T-helper 17 cell (primary cell): ENCODE data around the gene PPIL3. TPM values are rescaled to one million over a fixed set of nuclear protein-coding genes. Genes with fewer than 3 reads are reported as not detected.

ENCODE experiments used
- ATAC-seq: fragments of 150-1000 bp; cut with Tn5 transposase; 2 replicates; pipeline ENCODE4 v1.10.0; 2021; ENCODE audit warnings: mild to moderate bottlenecking, moderate library complexity
- DNase-seq, 3 donors: peaks; one replicate each; pipeline versions ENCODE4 v3.0.0 to v3.0.0-alpha.2; 2020 to 2021
- H3K9me3 ChIP-seq: one replicate; pipeline ENCODE4 v1.7.0; 2013; ENCODE audit warnings: low read length, mild to moderate bottlenecking; ENCODE audit not compliant: control insufficient read depth, poor library complexity, severe bottlenecking
- H3K27ac Mint-ChIP-seq: one replicate; pipeline ENCODE4 v1.8.0; 2022; ENCODE audit warnings: mild to moderate bottlenecking, moderate library complexity, mixed read lengths
- H3K27me3 Mint-ChIP-seq: one replicate; pipeline ENCODE4 v1.8.0; 2022; ENCODE audit warnings: mixed read lengths
- H3K36me3 Mint-ChIP-seq: one replicate; pipeline ENCODE4 v1.8.0; 2022; ENCODE audit warnings: low read depth, mixed read lengths
- H3K4me1 Mint-ChIP-seq: one replicate; pipeline ENCODE4 v1.8.0; 2022; ENCODE audit warnings: mild to moderate bottlenecking, mixed read lengths
- H3K4me3 Mint-ChIP-seq: one replicate; pipeline ENCODE4 v1.8.0; 2022; ENCODE audit warnings: mild to moderate bottlenecking, moderate library complexity, mixed read lengths
- total RNA-seq, 4 donors: library from RNA in 2 of 4; stranded (reverse) in 2 of 4; gene quantifications; one replicate each; pipeline ENCODE4 v1.2.3 and lab custom pipeline; 2022 to 2026

PPIL3 gene
- total RNA-seq, 2 donors from 2014 or later = 22.1 to 25.7 TPM

GRCh38 chr2:200877443-200877842 lies 11.4 kb downstream of the PPIL3 start:
- H3K4me3 Mint-ChIP-seq = no peak overlapping the region
- no peaks in the 10 kb centered on the region for H3K27me3 Mint-ChIP-seq
- H3K4me1 Mint-ChIP-seq = no peaks in the 10 kb centered on the region
- ATAC-seq (no peak), DNase-seq (no peak)
- peaks cover 2% of the 10 kb centered on the region for H3K36me3 Mint-ChIP-seq
- H3K9me3 ChIP-seq = no peaks in the 10 kb centered on the region
- no peak overlapping the region for H3K27ac Mint-ChIP-seq

DNA sequence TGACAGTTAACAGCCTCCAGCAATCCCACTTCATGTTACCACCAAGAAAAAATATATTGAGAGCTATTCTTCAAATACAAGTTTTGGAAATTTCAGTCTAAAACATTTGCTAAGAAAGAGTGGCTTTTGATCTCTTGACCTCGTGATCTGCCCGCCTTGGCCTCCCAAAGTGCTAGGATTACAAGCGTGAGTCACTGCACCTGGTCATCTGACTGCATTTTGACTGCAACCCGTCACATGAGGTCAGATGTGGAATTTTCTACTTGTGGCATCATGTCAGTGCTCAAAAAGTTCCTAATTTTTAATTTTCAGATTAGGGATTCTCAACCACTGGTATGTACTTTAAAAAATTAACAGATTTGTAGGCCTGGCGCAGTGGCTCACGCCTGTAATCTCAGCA lies 15.3 kb downstream of the PPIL3 start:
- H3K9me3 ChIP-seq = no peaks in the 10 kb centered on the region
- H3K36me3 Mint-ChIP-seq = peaks cover 2% of the 10 kb centered on the region
- H3K27me3 Mint-ChIP-seq = no peaks in the 10 kb centered on the region
- DNase-seq = no peak
- H3K27ac Mint-ChIP-seq = no peak overlapping the region
- ATAC-seq = no peak
- H3K4me3 Mint-ChIP-seq = no peak overlapping the region
- peaks cover 6% of the 10 kb centered on the region for H3K4me1 Mint-ChIP-seq

DNA sequence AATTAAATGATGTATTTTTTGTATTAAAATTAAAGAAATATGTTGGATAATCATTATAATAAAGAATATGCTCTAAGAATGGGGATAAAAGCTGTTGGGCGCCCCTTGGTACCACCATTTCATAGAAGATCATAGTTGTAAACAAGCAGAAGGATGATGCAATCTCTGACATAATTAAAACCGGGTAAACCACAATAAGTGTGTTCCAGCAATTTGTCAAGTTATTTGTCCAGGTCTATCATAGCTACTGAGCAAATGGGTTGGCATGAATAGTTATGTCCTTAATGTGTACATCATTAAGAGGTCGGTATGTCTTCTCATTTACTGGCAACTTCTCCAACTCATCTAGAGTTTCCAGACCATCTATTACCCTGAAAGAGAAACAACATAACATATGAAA lies 17.7 kb downstream of the PPIL3 start:
- Mint-ChIP-seq H3K27ac (no peak overlapping the region), H3K4me3 (no peak overlapping the region), H3K27me3 (no peaks in the 10 kb centered on the region), H3K36me3 (peaks cover 2% of the 10 kb centered on the region), H3K4me1 (peaks cover 6% of the 10 kb centered on the region)
- H3K9me3 ChIP-seq = no peaks in the 10 kb centered on the region
- no peak for ATAC-seq
- DNase-seq = no peak

DNA sequence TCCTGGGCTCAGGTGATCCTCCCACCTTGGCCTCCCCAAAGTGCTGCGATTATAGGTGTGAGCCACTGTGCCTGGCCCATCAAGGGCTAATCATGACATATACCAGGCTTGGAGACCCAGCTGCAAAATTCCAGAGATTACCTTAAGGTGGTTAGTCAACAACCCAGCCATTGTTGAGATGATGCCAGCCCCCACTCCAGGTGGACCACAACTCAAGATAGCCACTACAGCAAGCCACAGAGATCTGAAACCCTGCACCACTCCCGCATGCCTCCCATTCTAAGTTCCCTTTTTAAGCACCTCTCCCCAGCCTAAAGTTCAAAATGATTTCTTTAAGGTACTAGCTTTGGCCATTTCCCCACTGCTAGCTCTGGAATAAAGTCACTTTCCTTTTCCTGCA lies 19.9 kb downstream of the PPIL3 start:
- peak overlapping the region; percentile 85 for H3K27ac Mint-ChIP-seq

DNA sequence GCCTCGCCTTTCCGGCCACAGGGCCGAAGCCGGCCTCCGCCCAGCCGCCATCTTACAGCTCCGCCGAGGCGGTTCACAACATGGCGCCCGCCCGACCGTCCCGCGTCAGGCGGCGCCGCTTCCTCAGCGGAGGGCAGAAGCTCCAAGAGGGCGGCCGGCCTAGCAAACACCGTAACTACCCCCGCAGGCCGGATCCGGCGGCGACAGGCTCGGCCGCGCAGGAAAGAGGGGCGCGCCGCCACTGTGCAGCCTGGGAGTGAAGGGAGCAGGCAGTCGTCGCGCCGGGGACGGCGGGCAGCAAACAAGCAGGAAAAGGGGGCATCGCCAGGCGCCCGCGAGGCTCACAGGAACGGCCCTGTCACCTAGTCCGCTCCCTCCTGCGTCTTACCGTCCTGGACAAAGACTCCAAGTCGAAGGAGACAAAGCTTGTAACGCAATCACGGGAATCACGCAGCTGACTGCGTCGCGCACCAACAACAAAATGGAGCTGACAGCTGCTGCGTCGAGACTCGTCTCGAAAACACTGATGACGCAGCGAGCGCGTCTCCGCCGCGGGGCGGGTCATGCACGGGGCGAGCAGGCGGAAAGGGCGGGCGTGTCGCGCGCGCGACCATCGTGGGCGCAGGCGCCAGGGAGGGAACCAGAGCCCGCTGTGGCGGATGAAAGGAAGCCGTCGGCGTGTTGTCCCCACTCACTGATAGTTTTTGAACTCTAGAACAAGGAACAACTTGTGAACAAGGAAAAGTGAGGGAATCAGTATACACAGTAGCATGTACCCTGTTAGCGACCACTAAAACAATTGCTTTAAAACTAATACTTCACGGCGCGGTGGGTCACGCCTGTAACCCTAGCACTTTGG lies 24.5 kb downstream of the PPIL3 start, which contains the start of gene CLK1:
CLK1 (minus strand) TSS at position 483 of the 859 bp plus-strand sequence. CDS start 2,796 bp downstream, outside the sequence.
- no peaks in the 10 kb centered on the region for H3K9me3 ChIP-seq
- no peaks in the 10 kb centered on the region for H3K27me3 Mint-ChIP-seq
- peak within 1 kb of the TSS; percentile 100 for H3K27ac Mint-ChIP-seq
- ATAC-seq (peak; percentile 82), DNase-seq (peak; percentile 91 to 95 (median 92))
- peaks cover 22% of the 10 kb centered on the region for H3K36me3 Mint-ChIP-seq
- H3K4me3 Mint-ChIP-seq = peak within 1 kb of the TSS; percentile 97
- H3K4me1 Mint-ChIP-seq = peaks cover 45% of the 10 kb centered on the region

More for the DNA sequence above, 19.9 kb downstream of the PPIL3 start:
- peaks cover under 1% of the 10 kb centered on the region for H3K36me3 Mint-ChIP-seq
- no peaks in the 10 kb centered on the region for H3K27me3 Mint-ChIP-seq
- no peak for ATAC-seq
- H3K4me3 Mint-ChIP-seq = no peak overlapping the region
- H3K9me3 ChIP-seq = no peaks in the 10 kb centered on the region
- DNase-seq = no peak
- H3K4me1 Mint-ChIP-seq = peaks cover 15% of the 10 kb centered on the region

- Mint-ChIP-seq H3K27me3 (no peaks in the 10 kb centered on the region), H3K27ac (peak overlapping the region; percentile 100), H3K4me3 (peak overlapping the region; percentile 97), H3K4me1 (peaks cover 41% of the 10 kb centered on the region), H3K36me3 (peaks cover 22% of the 10 kb centered on the region)
- peak; percentile 0 for ATAC-seq
- no peaks in the 10 kb centered on the region for H3K9me3 ChIP-seq
- DNase-seq = no peak
These were observed 25.1 kb downstream of the PPIL3 start for GRCh38 chr2:200863782-200864175.

- ATAC-seq (peak; percentile 48), DNase-seq (peak in 2 of 3 donors; percentile 26 to 28)
- H3K27me3 Mint-ChIP-seq = no peaks in the 10 kb centered on the region
- peak overlapping the region; percentile 97 for H3K4me3 Mint-ChIP-seq
- H3K27ac Mint-ChIP-seq = peak overlapping the region; percentile 100
- no peaks in the 10 kb centered on the region for H3K9me3 ChIP-seq
- H3K4me1 Mint-ChIP-seq = peaks cover 48% of the 10 kb centered on the region
- H3K36me3 Mint-ChIP-seq = peaks cover 23% of the 10 kb centered on the region
These were observed 26.3 kb downstream of the PPIL3 start for GRCh38 chr2:200862532-200863000.

DNA sequence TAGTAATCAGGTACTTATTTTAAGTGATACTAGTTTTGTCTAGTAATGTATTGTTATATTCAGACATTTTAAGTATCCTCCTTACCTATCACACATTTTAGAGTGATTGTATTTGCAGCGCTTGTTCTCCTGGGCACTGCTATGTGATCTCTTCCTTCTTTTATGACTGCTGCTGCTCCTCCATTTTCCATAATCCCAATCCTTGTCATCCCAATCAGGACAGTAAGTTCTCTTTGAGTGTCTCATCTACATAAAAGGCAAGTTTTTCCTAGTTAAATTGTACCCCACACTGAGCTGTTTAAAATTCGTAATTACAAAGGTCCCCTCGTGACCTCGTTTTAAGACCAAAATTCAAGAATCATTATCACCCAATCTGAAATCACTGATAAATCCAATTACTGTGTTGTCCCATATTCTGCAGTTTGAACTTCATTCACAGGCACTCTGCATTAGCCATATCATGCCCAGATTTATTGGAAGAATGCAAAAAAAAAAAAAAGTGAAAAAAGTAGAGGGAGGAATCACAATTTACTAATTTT lies 27.2 kb downstream of the PPIL3 start:
- H3K27me3 Mint-ChIP-seq = no peaks in the 10 kb centered on the region
- H3K4me3 Mint-ChIP-seq = peak overlapping the region; percentile 97
- ATAC-seq (no peak), DNase-seq (no peak)
- peaks cover 27% of the 10 kb centered on the region for H3K36me3 Mint-ChIP-seq
- no peaks in the 10 kb centered on the region for H3K9me3 ChIP-seq
- H3K4me1 Mint-ChIP-seq = peaks cover 51% of the 10 kb centered on the region
- H3K27ac Mint-ChIP-seq = peak overlapping the region; percentile 100

- H3K27me3 Mint-ChIP-seq = no peaks in the 10 kb centered on the region
- H3K9me3 ChIP-seq = no peaks in the 10 kb centered on the region
- H3K36me3 Mint-ChIP-seq = peaks cover 27% of the 10 kb centered on the region
- H3K4me3 Mint-ChIP-seq = peak overlapping the region; percentile 93
- DNase-seq = no peak
- no peak for ATAC-seq
- H3K4me1 Mint-ChIP-seq = peaks cover 55% of the 10 kb centered on the region
- peak overlapping the region; percentile 100 for H3K27ac Mint-ChIP-seq
These were observed 28.6 kb downstream of the PPIL3 start for GRCh38 chr2:200860092-200860795.

- DNase-seq (no peak), ATAC-seq (no peak)
- no peaks in the 10 kb centered on the region for H3K9me3 ChIP-seq
- H3K27me3 Mint-ChIP-seq = no peaks in the 10 kb centered on the region
- H3K27ac Mint-ChIP-seq = peak overlapping the region; percentile 100
- peak overlapping the region; percentile 66 for H3K4me3 Mint-ChIP-seq
- H3K4me1 Mint-ChIP-seq = peaks cover 35% of the 10 kb centered on the region
- H3K36me3 Mint-ChIP-seq = peaks cover 21% of the 10 kb centered on the region
These were observed 32.1 kb downstream of the PPIL3 start for GRCh38 chr2:200856806-200857205.

DNA sequence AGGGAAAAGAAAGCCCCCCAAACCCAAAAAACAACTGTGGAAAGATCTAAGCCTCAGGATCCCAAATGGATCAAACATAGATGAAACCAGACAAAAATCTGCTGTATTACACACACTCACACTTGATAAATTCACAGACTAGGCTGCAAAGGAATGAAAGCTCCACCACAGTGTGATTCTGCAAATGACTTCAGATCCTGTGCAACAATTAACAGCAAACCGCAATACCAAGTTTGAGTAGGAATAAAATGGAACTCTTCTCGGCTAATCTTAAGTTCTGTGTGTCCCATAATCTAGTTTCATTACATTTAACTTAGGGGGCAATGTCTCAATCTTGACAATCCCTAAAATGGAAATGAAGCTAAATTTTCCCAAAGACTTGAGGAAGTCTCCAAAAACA lies 36.3 kb downstream of the PPIL3 start:
- DNase-seq (no peak), ATAC-seq (no peak)
- H3K9me3 ChIP-seq = no peaks in the 10 kb centered on the region
- Mint-ChIP-seq H3K4me1 (peaks cover 15% of the 10 kb centered on the region), H3K4me3 (peak overlapping the region; percentile 70), H3K36me3 (peaks cover 10% of the 10 kb centered on the region), H3K27ac (peak overlapping the region; percentile 93), H3K27me3 (no peaks in the 10 kb centered on the region)

DNA sequence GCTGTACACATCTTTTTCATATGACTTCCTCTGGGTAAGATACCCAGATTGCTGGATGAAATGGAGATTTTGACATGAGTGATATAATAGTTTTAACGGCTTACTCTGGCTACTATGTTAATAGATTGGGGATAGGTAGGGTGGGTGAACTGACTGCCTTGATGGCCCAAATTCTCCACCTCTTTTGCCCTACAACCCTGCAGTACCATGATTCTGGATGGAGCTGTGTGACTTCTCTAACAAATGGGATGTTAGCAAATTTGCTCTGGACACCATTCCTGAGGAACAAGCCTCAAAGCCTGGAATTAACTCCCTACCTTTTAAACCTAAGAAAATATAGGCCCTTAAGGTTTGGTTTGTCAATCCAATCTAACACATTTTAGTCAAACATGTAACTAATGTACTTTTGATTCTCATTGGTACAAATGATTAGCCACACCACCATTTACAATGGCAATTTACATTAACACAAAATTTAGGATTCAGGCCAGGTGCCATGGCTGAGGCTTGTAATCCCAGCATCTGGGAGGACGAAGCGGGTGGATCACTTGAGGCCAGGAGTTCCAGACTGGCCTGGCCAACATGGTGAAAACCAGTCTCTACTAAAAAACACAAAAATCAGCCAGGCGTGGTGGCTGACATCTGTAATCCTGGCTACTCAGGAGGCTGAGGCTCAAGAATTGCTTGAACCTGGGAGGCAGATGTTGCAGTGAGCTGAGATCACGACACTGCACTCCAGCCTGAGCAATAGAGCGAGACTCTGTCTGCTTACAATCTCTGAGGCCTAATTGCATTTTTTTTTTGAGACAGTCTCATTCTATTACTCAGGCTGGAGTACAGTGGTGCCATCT lies 37.3 kb downstream of the PPIL3 start:
- peak overlapping the region; percentile 93 for H3K27ac Mint-ChIP-seq
- H3K4me3 Mint-ChIP-seq = peak overlapping the region; percentile 39
- H3K4me1 Mint-ChIP-seq = peaks cover 11% of the 10 kb centered on the region
- H3K36me3 Mint-ChIP-seq = peaks cover 5% of the 10 kb centered on the region
- ATAC-seq (peak; percentile 10), DNase-seq (no peak)
- H3K9me3 ChIP-seq = no peaks in the 10 kb centered on the region
- H3K27me3 Mint-ChIP-seq = no peaks in the 10 kb centered on the region
